K562 (cell line): ENCODE measurements around the gene SLC10A3. TPM values are rescaled to one million over a fixed set of nuclear protein-coding genes. Genes with fewer than 3 reads are reported as not detected.
A peak's percentile ranks its signal among the peaks of the same experiment; 100 is the strongest.

Experiments
- ARHGAP35 ChIP-seq: fragments of 450-650 bp; IDR thresholded peaks from 2 replicates; pipeline ENCODE4 v1.6.1; 2018; ENCODE audit not compliant: partially characterized antibody
- BCLAF1 ChIP-seq, 2 experiments: fragments of 450-650 bp in 1 of 2; IDR thresholded peaks; 2 replicates each; pipeline ENCODE4 v1.6.1; 2011 to 2017; ENCODE audit warnings: low read depth in 2 of 2, antibody characterized with exemption in 1 of 2, borderline replicate concordance in 1 of 2, low read length in 1 of 2, mild to moderate bottlenecking in 1 of 2, mixed read lengths in 1 of 2; ENCODE audit not compliant: control insufficient read depth in 1 of 2
- CHD1 ChIP-seq: fragments of 200-600 bp; sonication (generic); IDR thresholded peaks from one replicate; pipeline ENCODE4 v1.6.1; 2012; ENCODE audit warnings: mild to moderate bottlenecking, moderate library complexity, low read length, inconsistent platforms
- CHD2 ChIP-seq: IDR thresholded peaks from 2 replicates; pipeline ENCODE4 v1.6.1; 2011; ENCODE audit warnings: low read depth, low read length
- CXXC5 ChIP-seq: fragments of 250-450 bp; sonication (Bioruptor Pico); IDR thresholded peaks from 2 replicates; pipeline ENCODE4 v1.8.0; 2022; ENCODE audit warnings: inconsistent platforms, mild to moderate bottlenecking, moderate library complexity
- E2F5 ChIP-seq: sonication (generic); formaldehyde crosslinking; IDR thresholded peaks from 2 replicates; pipeline ENCODE4 v1.8.0; 2022; ENCODE audit warnings: mild to moderate bottlenecking, missing genetic modification reagents
- ETV1 ChIP-seq: fragments of 450-650 bp; conservative IDR thresholded peaks from 2 replicates; pipeline ENCODE4 v1.6.1; 2016; ENCODE audit warnings: missing genetic modification characterization, control low read depth, low read depth, missing compliant biosample characterization
- MAFF ChIP-seq: IDR thresholded peaks from 2 replicates; pipeline ENCODE4 v1.6.1; 2012; ENCODE audit warnings: low read length, improper control_type of control experiment
- NR2C1 ChIP-seq, 2 experiments: fragments of 450-650 bp; IDR thresholded peaks; 2 replicates each; pipeline ENCODE4 v1.6.1; 2017; ENCODE audit warnings: mild to moderate bottlenecking in 2 of 2, antibody characterized with exemption in 1 of 2, inconsistent platforms in 1 of 2, missing compliant biosample characterization in 1 of 2, missing genetic modification characterization in 1 of 2
- NR2F6 ChIP-seq: fragments of 450-650 bp; formaldehyde crosslinking; IDR thresholded peaks from 2 replicates; pipeline ENCODE4 v1.4.0; 2020; ENCODE audit warnings: mild to moderate bottlenecking
- RBM14 ChIP-seq: fragments of 200-400 bp; formaldehyde crosslinking; IDR thresholded peaks from 2 replicates; pipeline ENCODE4 v1.6.1; 2018; ENCODE audit warnings: low read depth, mild to moderate bottlenecking, low read length, moderate library complexity, borderline replicate concordance; ENCODE audit not compliant: insufficient read depth
- SETDB1 ChIP-seq: IDR thresholded peaks from one replicate; pipeline ENCODE4 v1.6.1; 2012; ENCODE audit warnings: low read length, control low read depth, inconsistent platforms
- TAF15 ChIP-seq: fragments of 200-400 bp; formaldehyde crosslinking; IDR thresholded peaks from 2 replicates; pipeline ENCODE4 v1.6.1; 2017; ENCODE audit warnings: mild to moderate bottlenecking, low read depth, low read length, moderate library complexity
- ZBTB8A ChIP-seq: fragments of 450-650 bp; IDR thresholded peaks from 2 replicates; pipeline ENCODE4 v1.6.1; 2018; ENCODE audit warnings: mild to moderate bottlenecking, moderate library complexity; ENCODE audit not compliant: partially characterized antibody
- ZNF133 ChIP-seq: fragments of 250-450 bp; sonication (Bioruptor Pico); IDR thresholded peaks from 2 replicates; pipeline ENCODE4 v1.4.0; 2020; ENCODE audit warnings: mild to moderate bottlenecking
- ZNF282 ChIP-seq: sonication (generic); formaldehyde crosslinking; IDR thresholded peaks from 2 replicates; pipeline ENCODE4 v1.8.1; 2023; ENCODE audit warnings: missing genetic modification reagents
- ZNF445 ChIP-seq: fragments of 250-450 bp; sonication (Bioruptor Pico); IDR thresholded peaks from 2 replicates; pipeline ENCODE4 v1.4.0; 2020; ENCODE audit warnings: low read depth, mild to moderate bottlenecking, moderate library complexity
- ZNF696 ChIP-seq: fragments of 250-450 bp; sonication (Bioruptor Pico); conservative IDR thresholded peaks from 2 replicates; pipeline ENCODE4 v1.4.0; 2020; ENCODE audit warnings: mild to moderate bottlenecking, moderate library complexity
- polyA plus RNA-seq, 8 experiments: library from polyadenylated mRNA; depleted of rRNA in 4 of 8; stranded (reverse) in 5 of 8; unstranded in 3 of 8; fragments of >200 nt; fragmentation: Nextera tagmentation in 2 of 8; fragmentation: Illumina TruSeq in 1 of 8; extraction: Ambion mirVana in 2 of 8; extraction: Trizol in 1 of 8; gene quantifications; 2 replicates each; pipeline versions ENCODE4 v1.2.1 to v1.2.3, GENCODE V29; 2011 to 2014; ENCODE audit warnings: inconsistent platforms in 1 of 8, missing spikeins in 1 of 8
- total RNA-seq, 7 experiments: library from RNA; depleted of rRNA in 6 of 7; stranded (reverse); fragments of >200 nt in 6 of 7; fragmentation: Illumina TruSeq in 2 of 7; extraction: Trizol in 2 of 7; gene quantifications; 2 replicates each; pipeline versions ENCODE4 v1.2.1 to v1.2.3, GENCODE V29; 2011 to 2021; ENCODE audit warnings: low replicate concordance in 1 of 7
- TF ChIP-seq, protein P1 (sequence below): IDR thresholded peaks from 2 replicates; pipeline ENCODE4 v1.6.1; 2014; ENCODE audit warnings: antibody characterized with exemption
- TF ChIP-seq, protein P2 (sequence below): sonication (generic); formaldehyde crosslinking; IDR thresholded peaks from 2 replicates; pipeline ENCODE4 v1.8.0; 2022; ENCODE audit warnings: missing genetic modification reagents, mild to moderate bottlenecking, moderate library complexity, borderline replicate concordance
- TF ChIP-seq, protein P3 (sequence below): sonication (generic); formaldehyde crosslinking; IDR thresholded peaks from 2 replicates; pipeline ENCODE4 v1.8.1; 2022; ENCODE audit warnings: missing genetic modification reagents

Gene SLC10A3
- total and polyA plus RNA-seq, 9 of the 15 experiments (the other 6 are each of a cell fraction or from before 2014, with no cell fraction given): 5.2 to 30.6 (median 16.7) TPM

GRCh38 chrX:154490414-154491083 lies at the start of gene SLC10A3 (continued):
- TF ChIP-seq SETDB1: no peak
- TF ChIP-seq ZBTB8A: no peak
- TF ChIP-seq MAFF: no peak
- no peak for TF ChIP-seq ARHGAP35
- TF ChIP-seq, protein P1, sequence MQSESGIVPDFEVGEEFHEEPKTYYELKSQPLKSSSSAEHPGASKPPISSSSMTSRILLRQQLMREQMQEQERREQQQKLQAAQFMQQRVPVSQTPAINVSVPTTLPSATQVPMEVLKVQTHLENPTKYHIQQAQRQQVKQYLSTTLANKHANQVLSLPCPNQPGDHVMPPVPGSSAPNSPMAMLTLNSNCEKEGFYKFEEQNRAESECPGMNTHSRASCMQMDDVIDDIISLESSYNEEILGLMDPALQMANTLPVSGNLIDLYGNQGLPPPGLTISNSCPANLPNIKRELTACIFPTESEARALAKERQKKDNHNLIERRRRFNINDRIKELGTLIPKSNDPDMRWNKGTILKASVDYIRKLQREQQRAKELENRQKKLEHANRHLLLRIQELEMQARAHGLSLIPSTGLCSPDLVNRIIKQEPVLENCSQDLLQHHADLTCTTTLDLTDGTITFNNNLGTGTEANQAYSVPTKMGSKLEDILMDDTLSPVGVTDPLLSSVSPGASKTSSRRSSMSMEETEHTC: no peak
- TF ChIP-seq ZNF696 (CRISPR knock-in tag): no peak
- no peak for TF ChIP-seq CHD2
- TF ChIP-seq ZNF445 (CRISPR knock-in tag): no peak
- no peak for TF ChIP-seq ZNF282 (CRISPR knock-in tag)
- TF ChIP-seq E2F5 (CRISPR knock-in tag): no peak
- TF ChIP-seq BCLAF1 (IDR thresholded peaks at IDR 0.05; ENCODE audit: borderline replicate concordance in 1 of 2, control insufficient read depth in 1 of 2, low read depth in 2 of 2, low read length in 1 of 2): no peak
- peak; percentile 63 for TF ChIP-seq CXXC5 (CRISPR knock-in tag)
- no peak for TF ChIP-seq ETV1 (tag)
- TF ChIP-seq TAF15: no peak
- TF ChIP-seq RBM14: no peak
- TF ChIP-seq ZNF133 (CRISPR knock-in tag): no peak
- TF ChIP-seq, protein P2, sequence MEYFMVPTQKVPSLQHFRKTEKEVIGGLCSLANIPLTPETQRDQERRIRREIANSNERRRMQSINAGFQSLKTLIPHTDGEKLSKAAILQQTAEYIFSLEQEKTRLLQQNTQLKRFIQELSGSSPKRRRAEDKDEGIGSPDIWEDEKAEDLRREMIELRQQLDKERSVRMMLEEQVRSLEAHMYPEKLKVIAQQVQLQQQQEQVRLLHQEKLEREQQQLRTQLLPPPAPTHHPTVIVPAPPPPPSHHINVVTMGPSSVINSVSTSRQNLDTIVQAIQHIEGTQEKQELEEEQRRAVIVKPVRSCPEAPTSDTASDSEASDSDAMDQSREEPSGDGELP (CRISPR knock-in tag): peak; percentile 31; the same call in 1 of the 2 replicates
- TF ChIP-seq, protein P3, sequence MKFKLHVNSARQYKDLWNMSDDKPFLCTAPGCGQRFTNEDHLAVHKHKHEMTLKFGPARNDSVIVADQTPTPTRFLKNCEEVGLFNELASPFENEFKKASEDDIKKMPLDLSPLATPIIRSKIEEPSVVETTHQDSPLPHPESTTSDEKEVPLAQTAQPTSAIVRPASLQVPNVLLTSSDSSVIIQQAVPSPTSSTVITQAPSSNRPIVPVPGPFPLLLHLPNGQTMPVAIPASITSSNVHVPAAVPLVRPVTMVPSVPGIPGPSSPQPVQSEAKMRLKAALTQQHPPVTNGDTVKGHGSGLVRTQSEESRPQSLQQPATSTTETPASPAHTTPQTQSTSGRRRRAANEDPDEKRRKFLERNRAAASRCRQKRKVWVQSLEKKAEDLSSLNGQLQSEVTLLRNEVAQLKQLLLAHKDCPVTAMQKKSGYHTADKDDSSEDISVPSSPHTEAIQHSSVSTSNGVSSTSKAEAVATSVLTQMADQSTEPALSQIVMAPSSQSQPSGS: no peak
- no peak for TF ChIP-seq NR2C1 (IDR thresholded peaks at IDR 0.05)
- TF ChIP-seq NR2C1 (tag; IDR thresholded peaks at IDR 0.05): no peak
- 0 out of 2 replicates have a peak, but pooled peaks have one; percentile 33 for TF ChIP-seq NR2F6 (CRISPR knock-in tag)
- TF ChIP-seq CHD1: no peak
